Glomerular endothelial cell (primary cell): ENCODE data around the gene ARAP1. TPM values are rescaled to one million over a fixed set of nuclear protein-coding genes. Genes with fewer than 3 reads are reported as not detected.

Experiments
- DNase-seq: peaks from one replicate; pipeline ENCODE4 v3.0.0-alpha.2; 2011; ENCODE audit warnings: low read depth, low spot score; ENCODE audit errors: extremely low read depth
- total RNA-seq: library from RNA; depleted of rRNA; stranded (reverse); fragments of >200 nt; gene quantifications from 2 replicates; pipeline ENCODE4 v1.2.3, GENCODE V29; 2015

The ARAP1 gene
- total RNA-seq, 1 donor from 2014 or later, result 89.8 TPM

DNA sequence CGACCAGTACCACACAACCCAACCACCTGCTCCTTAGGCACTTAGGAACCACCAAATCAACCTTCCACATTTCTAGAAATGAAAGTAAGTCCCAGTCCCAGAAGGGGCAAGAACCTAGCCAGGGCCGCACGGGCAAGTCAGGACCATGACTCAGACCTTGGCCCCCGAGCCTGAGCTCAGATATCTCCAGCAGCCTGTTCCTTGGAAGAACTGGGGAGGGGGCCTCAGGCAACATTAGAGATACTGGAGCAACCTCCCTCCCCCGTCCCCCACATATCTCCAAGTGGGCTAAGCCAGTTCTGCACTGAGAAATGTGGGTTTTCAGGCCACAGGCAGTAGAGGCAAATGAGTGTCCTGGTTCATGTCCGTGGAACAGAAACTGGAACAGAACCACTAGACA is 7.7 kb downstream of the ARAP1 start:
- no peak for DNase-seq

DNA sequence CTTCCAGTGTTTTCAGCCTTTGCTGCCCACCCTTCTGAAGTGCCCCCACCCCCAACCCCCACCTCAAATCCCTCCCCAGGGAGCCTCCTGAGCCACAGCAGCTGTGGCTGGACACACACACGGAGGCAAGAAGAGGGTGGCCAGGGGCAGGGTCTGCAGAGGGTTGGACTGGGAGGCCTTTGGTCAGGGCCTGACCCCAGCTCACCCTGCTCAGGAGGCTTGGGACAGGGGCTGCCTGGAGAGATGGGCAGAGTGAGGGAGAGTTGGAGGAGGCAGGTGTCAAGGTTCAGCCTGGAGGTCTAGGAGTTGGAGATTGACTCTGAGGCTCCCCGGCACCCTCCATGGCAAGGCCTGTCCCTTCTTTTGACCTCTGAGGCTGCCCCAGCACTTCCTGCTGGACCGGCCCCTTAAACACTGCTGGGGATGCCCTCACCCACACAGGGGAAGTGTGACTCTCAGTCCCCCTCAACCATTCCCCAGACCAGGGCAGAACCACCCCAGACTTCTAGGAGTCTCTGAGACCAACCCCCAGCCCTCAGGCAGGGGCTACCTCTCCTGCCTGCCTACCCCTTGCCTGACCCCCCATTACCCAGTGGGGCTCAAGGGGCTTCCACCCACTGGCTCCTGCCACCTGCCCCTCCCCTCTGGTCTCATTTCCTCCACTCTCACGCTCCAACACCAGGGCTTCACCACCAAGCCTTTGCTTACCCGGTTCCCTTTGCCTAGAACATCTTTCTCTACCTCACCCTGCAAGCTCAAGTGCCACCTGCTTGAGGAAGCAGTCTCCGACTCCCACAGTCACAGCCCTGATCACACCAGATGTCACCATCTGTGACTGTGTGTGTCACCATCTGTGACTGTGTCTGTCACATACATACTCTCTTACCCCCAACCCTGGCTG is 8.6 kb downstream of the ARAP1 start:
- no peak for DNase-seq

DNA sequence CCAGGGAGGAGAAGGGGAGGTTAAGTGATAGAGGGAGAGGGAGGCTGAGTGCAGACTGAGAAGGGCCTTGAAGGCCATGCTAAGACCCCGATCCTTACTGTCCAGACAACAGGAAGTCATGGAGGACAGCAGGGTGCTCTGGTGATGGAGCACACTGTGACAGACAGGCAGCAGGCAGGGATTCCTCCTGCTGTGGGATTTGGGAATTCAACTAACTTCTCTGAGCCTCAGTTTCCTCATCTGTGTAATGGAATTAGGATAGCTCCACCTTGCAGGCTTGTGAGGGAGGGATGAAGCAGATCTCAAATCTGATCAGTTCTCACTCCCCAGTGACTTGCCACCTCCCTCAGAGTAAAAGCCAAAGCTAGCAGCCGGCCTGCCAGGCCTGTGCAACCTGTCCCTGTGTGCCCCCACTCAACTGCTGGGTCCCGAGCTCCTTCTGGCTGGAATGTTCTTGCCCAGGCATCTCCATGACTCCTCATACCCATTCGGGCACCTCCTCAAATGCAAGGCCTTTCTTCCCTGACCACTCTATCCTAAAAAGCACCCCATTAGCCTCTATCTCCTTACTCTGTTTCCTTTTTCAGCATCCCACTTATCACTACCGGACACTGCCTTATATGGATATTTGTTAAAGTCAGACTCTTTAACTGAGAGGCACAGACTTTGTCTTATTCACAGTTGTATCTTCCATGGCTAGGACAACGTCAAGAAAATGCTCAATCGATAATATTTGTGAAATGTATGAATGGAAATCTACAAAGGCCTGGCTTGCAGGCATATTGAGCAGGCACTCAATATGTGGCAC is 9.5 kb downstream of the ARAP1 start:
- DNase-seq, result no peak

DNA sequence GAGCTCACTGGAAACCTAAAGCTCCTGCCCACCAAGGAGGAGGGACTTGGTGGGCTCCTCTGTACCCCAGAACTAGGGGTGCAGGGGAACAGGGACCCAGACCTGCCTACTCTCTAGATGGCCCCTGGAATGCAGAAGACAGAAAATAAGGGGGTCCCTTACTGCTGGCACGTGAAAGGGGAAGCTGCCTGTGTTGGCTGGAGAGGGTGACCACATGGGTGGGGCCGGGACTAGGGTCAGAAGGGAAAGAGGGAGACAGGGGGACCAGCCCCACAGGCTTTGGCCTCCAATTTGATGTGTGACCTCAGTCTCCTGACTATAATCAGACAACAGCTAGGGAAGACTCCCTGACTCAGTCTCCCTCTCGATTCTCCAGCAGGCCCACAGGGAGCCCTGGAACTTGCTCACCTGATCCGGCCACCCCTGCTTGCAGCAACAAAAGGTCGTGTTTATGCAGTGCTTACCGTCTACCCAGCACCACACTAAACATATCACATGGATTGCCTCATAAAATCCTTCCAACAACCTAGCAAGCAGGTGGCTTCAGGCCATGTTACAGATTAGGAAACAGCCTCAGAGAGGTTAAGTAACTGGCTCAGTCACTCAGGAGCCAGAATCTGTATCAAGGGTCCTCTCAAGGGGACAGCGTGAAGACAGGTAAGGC is 10.2 kb downstream of the ARAP1 start:
- DNase-seq, result no peak

DNA sequence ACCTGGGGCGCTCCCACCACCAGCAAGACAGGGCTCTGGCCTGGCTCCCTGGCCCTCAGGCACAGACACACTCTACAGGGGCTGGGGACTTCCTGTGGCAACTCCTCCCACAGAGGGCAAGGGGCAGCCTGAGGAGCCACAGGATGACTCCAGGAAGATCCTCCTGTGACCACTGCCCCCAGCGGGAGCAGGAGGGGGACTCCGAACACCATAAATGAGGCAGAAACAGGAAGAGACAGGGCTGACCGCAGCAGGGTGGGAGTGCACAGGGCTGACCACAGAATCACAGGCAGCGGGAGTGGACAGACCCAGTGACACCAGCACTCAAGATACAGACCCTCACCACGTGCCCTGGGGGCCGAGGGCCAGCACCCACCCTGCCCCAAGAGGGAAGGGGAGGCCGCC is 10.8 kb downstream of the ARAP1 start:
- DNase-seq, result no peak

DNA sequence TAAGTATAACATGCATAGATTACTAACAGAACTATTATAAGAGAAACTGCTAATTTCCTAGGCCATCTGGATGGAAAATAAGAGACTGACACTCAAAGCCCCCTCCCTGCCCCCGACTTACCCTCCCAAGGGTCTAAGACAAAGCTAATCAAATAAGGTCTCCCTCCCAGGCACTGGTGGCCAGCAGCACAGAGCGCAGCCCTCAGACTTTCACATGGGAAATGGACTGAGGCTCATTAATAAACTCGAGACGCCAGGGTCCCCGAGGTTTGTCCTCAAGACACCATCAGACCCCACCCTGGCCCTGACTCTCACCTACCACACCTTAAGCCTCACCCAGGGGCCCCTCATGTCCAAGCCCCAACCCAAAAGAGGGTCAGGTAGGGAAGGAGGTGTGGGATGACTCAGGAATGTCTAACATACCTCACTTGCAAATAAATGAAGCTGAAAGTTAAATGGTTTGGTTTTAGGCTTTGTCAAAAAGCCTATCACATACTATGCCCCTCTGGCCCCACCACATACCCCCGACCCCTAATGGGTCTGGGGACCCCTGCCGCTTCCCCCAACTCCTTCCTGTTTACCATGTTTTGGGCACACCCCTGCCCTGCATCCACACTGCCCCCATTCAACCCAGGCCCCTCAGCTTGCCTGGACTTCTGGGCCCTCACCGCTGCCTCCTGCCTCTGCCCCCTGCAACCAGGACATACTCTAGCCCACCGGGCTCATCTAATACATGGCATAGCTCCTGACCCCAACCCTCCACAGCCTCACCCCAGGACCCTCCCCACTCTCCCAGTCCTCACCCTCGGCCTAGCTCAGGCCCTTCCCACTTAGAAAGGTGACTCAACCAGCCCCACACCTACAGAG is 11.4 kb downstream of the ARAP1 start:
- no peak for DNase-seq

DNA sequence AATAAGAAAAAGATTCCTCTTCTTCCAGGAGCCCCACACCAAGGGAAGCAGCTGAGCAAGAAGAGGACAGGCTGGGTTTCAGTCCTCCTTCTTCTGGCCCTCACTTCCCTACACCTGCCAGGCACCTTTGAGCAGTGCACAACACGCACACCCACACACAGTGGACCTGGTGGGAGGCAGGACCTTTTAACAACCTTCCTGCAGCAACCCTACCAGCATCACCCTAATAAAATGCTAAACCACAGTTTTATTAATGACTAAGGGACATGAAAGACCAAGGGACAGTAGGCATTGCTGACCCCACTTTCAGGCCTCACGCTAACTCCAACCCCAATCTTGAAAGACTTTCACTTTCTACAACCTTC is 12.2 kb downstream of the ARAP1 start:
- DNase-seq, result no peak

DNA sequence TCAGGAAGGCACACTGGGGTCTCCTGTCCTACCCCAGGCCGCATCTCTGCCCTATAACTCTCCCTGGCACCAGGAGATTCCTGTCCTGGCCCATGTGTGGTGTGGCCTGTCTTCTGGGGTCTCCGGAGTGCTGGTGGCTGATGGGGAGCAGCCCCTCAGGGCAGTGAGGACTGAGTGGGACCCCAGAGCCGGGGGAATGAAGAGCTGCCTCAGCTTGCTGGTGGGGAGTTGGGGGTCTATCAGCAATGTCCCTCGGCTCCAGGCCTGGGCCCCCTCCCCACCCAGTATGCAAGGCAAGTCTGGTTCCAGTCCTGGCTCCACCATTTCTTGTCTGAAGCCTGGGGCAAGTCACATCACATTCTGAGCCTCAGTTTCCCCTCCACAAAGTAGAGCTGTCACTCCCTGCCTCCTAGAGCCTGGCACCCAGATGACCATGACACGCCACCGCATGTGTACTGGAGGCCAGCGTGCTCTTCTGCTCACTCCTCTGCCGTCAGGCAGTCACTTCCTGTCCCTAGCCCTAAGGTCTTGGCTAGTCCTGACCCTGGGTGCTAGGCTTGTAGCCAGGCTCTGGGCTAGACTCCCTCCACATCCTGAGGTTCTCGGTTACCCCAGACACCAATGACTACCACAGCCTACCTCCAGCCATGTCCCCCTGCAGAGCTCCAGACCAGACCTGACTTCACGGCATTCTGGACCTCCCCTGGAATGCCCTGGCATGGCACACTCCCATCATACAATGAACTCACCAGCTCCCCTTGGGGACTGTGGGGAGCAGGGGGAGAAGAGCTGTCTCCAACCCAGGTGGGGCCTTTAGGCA is 12.8 kb downstream of the ARAP1 start:
- no peak for DNase-seq

DNA sequence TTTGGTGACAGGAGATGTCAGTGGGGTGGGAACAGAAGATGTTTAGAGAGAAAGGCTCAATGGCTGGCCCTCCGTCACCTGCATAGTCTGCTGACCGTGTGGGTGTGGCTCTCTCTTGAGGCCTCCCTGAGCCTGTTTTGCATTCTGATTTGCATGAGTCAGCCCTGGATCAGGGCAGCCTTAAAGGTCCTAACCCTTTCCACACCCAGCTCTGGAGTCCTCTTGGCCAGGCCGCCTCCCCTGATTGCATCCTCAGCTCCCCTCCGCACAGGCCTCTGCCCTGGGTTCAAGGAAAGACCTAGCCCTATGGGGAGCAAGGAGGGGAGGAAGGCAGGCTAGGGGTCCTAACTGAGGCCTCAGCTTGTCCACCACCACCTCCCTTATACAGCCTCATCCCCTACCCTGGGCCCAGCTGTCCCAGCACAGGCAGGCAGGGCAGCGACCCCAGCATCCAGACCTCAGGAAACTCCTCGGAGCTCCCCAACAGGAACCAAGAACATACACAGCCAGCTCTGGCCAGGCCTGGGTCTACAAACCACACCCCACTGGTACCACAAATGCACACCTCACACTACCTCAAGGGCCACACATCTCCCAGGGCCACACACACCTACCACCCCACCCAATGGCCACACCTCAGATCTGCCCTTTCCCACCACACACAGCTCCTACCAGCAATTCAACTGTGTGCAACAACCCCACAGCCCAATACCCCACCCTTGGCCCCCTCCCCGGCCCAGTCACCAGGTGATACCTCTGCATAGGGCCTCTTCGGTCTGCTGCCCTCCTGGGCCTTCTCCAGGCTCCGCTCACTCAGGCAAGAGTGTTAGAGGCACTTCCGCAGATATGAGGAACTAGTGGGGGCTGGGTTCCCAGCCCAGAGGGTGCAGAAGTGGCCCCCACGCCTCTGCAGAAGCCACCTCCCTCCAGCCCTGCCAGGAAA is 13.7 kb downstream of the ARAP1 start:
- no peak for DNase-seq

DNA sequence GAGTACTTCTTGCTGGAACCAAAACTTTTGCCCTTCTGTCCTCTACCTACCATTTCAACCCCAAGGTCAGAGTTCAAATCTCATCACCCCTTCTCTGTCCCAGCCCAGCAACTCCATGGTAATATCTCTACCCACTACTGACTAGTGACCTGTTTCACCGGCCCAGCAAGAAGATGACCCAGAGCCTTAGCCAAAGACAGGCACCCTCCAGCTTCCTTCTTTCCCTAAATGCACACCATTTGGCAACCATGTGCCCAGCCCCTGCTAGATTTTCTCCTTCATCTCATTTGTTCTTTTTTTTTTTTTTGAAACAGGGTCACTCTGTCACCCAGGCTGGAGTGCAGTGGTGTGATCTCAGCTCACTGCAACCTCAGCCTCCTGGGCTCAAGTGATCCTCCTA is 14.9 kb downstream of the ARAP1 start:
- DNase-seq, result no peak

DNA sequence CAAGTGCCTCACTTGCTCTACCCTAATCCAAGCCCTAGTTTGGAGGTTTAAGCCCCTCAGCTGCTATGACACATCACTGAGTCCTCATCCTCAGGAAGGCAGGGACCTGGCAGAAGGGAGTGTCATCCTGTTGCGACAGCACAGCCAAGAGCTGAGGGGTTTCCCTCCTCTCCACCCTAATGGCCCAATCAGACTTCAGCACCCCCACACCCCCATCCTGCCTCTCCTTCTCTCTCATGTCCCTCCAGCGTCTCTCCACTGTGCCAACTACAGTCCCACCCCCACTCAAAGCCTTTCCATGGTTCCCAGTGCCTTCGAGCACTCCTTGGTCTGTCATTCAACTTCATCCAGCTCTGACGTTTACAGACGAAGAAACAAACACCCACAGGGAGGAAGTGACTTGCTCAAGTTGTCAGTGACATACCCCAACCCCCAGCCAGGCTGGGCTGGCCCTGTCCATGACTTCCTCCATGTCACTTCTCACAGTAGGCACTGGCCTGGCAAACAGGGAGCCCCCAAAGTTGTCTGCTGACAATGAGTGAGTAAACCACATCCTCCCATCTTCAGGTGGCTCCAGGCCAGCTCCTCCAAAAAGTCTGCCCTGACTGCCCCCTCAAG is 15.6 kb downstream of the ARAP1 start:
- DNase-seq, result no peak

DNA sequence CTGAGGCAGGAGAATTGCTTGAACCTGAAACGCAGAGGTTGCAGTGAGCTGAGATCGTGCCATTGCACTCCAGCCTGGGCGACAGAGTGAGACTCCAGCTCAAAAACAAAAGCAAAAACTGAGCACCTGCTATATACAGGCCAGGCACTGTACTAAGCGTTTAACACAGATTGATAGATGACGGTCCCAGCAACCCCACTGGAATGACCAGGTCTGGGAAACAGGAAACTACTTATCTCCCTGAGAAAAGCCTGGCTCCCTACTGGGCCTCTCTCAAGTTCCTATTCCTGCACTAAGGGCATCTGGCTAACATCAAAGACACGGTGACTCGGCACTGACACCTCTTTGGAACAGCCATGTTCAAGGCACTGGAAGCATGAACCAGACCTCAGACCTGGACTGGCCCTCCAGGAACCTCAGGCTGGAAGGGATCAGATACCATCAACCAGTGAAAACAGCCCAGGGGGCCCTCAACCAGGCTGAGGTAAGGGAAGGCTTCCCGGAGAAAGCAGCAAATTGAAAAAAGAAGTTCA is 16.6 kb downstream of the ARAP1 start:
- DNase-seq, result no peak

DNA sequence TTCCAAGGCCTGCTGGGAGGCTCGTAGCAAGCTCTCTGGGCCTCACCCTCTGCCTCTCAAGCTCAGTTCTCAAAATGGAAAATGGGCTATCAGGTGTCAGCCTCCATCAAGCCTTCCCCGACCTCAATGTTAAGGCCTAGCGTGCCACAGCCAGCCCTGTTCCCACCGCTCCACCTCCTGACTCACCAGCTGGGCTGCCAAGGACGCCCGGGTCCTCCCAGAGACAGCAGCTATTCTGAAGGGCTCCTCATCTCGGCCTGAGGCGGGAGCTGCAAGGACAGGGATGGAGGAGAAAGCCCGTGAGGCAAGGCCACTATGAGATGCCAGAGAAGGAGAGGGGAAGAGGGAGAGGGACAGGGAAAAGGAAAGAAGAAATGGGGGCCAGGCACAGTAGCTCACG is 19.9 kb downstream of the ARAP1 start:
- DNase-seq, result no peak

DNA sequence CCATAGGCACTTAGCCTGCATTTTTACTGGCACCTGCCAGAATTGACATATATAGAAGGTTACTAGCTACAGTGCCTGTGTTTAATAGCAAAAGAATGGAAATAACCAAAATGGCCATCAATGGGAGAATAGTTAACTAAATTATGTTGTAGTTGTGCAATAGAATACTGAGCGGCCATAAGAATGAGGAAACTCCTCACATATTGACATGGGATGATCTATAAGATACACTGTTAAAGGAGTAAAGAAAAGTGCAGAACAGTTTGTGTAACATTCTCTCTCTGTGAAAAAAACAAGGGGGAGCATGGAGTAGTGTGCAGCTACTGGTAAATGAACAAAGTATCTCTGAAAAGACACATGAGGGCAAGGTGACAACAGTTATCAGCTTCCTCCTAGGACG is 21.5 kb downstream of the ARAP1 start:
- no peak for DNase-seq

DNA sequence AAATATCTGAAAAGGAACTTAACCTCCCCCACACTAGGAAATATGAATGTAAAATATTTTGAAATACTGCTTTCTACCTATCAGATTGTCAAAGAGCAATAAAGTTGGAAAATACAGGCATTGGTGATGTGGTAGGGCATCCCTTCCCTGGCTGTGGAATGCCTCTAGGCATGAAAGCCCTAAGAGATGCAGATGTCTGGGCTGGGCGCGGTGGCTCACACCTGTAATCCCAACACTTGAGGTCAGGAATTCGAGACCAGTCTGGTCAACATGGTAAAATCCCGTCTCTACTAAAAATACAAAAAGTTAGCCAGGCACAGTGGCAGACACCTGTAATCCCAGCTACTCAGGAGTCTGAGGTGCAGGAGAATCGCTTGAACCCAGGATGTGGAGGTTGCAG is 22.0 kb downstream of the ARAP1 start:
- DNase-seq, result no peak

DNA sequence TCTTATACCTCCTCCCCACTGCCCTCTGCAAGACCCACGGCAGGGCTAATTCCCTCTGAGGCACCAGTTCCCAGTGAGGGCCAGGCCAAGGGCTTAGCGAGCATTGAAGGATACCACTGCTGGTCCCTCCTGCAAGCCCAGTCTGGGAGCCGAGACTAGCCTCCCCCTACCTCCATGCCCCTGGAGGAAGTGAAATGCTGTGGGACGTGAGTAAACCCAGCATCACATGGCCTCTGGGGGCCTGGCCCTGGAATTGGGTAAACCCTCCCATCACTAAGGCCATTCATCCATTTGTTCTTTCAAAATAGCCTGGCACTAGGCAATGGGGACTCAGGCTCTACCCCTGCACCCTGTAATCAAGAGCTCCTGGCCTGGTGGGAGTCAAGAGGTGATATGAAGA is 24.7 kb downstream of the ARAP1 start:
- no peak for DNase-seq

DNA sequence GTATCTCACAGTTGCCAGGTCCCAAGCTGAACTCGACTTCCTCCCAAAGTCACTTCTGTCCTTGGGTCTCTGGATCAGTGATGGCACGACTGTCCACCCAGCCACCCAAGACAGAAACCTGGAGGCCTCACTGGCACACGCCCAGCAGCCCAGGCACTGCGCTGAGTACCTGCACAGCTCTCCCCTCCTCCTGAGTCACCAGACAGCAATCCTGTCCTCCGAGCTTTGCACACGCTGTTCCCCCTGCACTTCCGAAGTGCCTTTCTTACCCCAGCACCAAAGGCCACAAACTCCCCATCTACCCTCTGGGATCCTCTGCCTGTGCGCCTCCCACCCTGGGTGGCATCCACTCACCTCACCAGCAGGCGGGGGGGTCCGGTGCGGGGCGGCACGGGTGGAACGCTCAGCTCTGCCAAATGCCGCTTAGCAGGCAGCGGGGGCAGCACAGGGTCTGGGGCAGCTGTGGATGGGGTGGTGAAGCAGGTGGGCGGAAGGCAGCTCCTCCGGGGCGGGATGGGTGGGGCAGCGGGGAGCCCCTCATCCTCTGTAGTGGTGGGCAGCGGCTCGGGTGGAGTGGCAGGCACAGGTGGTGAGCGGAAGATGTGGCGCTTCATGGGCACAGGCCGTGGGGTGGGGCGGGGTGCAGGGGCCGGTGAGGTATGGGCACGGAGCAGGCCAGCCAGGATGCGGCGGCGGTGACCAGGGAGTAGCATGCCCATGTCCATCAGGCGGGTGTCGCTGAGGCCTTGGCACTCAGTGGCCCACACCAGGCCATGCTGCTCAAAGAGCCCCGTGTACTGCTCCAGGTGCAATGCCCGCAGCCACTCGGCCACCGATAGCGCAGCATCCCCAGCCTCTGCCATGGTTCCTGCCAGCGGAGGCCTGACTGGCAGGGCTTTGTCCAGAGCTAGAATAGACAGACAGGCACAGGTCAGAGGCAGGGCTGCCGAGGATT is 25.7 kb downstream of the ARAP1 start:
- no peak for DNase-seq
